IMR-90 (cell line): ENCODE data around the gene PACC1. TPM values are rescaled to one million over a fixed set of nuclear protein-coding genes. Genes with fewer than 3 reads are reported as not detected.
A peak's percentile ranks its signal among the peaks of the same experiment; 100 is the strongest.

Experiments used
- ATAC-seq: fragments of 200-7000 bp; cut with Tn5 transposase; 2 replicates; pipeline ENCODE4 v1.9.1; 2020; ENCODE audit warnings: low read depth, mild to moderate bottlenecking, moderate library complexity
- BruUV-seq: library from RNA; stranded (reverse); fragments of 400-500 nt; replicated peaks from 2 replicates; lab custom pipeline; 2021; lab: Mats Ljungman, UMichigan
- CTCF ChIA-PET: fragments of 300-600 bp; formaldehyde crosslinking; extraction: SDS; loops from one replicate; lab custom pipeline; 2021; ENCODE audit warnings: antibody characterized with exemption; lab: Yijun Ruan, JAX
- POLR2A ChIA-PET: fragments of 300-600 bp; sonication (Branson Sonifier 250); formaldehyde crosslinking; loops from one replicate; lab custom pipeline; 2022; ENCODE audit warnings: antibody characterized with exemption; ENCODE audit not compliant: unreplicated experiment; lab: Charles Lee
- DNase-seq: peaks from one replicate; pipeline ENCODE4 v3.0.0; 2013
- H2AFZ ChIP-seq: replicated peaks from 2 replicates; pipeline ENCODE3; 2013; ENCODE audit warnings: low read length, mild to moderate bottlenecking; ENCODE audit not compliant: poor library complexity
- H2AK5ac ChIP-seq: 2 replicates; pipeline ENCODE4 v1.6.1; 2013; ENCODE audit warnings: low read depth, low read length, inconsistent platforms
- H2AK9ac ChIP-seq: replicated peaks from 2 replicates; pipeline ENCODE3; 2013; ENCODE audit warnings: mild to moderate bottlenecking, low read depth, low read length, moderate library complexity; ENCODE audit not compliant: poor library complexity
- H2BK120ac ChIP-seq: 2 replicates; pipeline ENCODE4 v1.6.1; 2013; ENCODE audit warnings: low read depth, low read length, inconsistent platforms
- H2BK15ac ChIP-seq: 3 replicates; pipeline ENCODE4 v1.6.1; 2013; ENCODE audit warnings: low read depth, low read length, inconsistent platforms
- H2BK20ac ChIP-seq: 2 replicates; pipeline ENCODE4 v1.6.1; 2013; ENCODE audit warnings: low read depth, mild to moderate bottlenecking, inconsistent platforms, low read length, moderate library complexity
- H2BK5ac ChIP-seq: 2 replicates; pipeline ENCODE4 v1.6.1; 2013; ENCODE audit warnings: mild to moderate bottlenecking, low read depth, low read length, inconsistent platforms; ENCODE audit not compliant: poor library complexity, severe bottlenecking
- H3K14ac ChIP-seq: replicated peaks from 2 replicates; pipeline ENCODE4 v1.6.1; 2013; ENCODE audit warnings: low read depth, low read length, inconsistent platforms
- H3K18ac ChIP-seq: 2 replicates; pipeline ENCODE4 v1.6.1; 2013; ENCODE audit warnings: low read depth, low read length, control low read depth
- H3K23ac ChIP-seq: 2 replicates; pipeline ENCODE4 v1.6.1; 2013; ENCODE audit warnings: low read depth, low read length, inconsistent platforms
- H3K27ac ChIP-seq: 2 replicates; pipeline ENCODE4 v1.5.1; 2013; ENCODE audit warnings: mild to moderate bottlenecking, control low read depth, low read length; ENCODE audit not compliant: insufficient read depth
- H3K27me3 ChIP-seq: 2 replicates; pipeline ENCODE4 v1.6.1; 2013; ENCODE audit warnings: low read length; ENCODE audit not compliant: control insufficient read depth, insufficient read depth
- H3K36me3 ChIP-seq: 2 replicates; pipeline ENCODE4 v1.6.1; 2013; ENCODE audit warnings: low read length, mixed read lengths; ENCODE audit not compliant: control insufficient read depth, insufficient read depth
- H3K4ac ChIP-seq: 2 replicates; pipeline ENCODE4 v1.6.1; 2013; ENCODE audit warnings: low read depth, low read length, inconsistent platforms
- H3K4me1 ChIP-seq: 2 replicates; pipeline ENCODE4 v1.6.1; 2013; ENCODE audit warnings: low read length, mixed read lengths; ENCODE audit not compliant: control insufficient read depth, insufficient read depth
- H3K4me2 ChIP-seq: 2 replicates; pipeline ENCODE4 v1.6.1; 2013; ENCODE audit warnings: low read depth, mild to moderate bottlenecking, control low read depth, low read length, moderate library complexity
- H3K4me3 ChIP-seq: 2 replicates; pipeline ENCODE4 v1.5.1; 2013; ENCODE audit warnings: low read depth, mild to moderate bottlenecking, control low read depth, low read length, moderate library complexity; ENCODE audit not compliant: insufficient read depth
- H3K56ac ChIP-seq: 2 replicates; pipeline ENCODE4 v1.6.1; 2013; ENCODE audit warnings: low read length, inconsistent platforms; ENCODE audit not compliant: insufficient read depth; ENCODE audit errors: extremely low read depth
- H3K79me1 ChIP-seq, 2 experiments: 2 replicates each; pipeline ENCODE4 v1.6.1; 2013; ENCODE audit warnings: low read length in 2 of 2, inconsistent platforms in 1 of 2, low read depth in 1 of 2
- H3K9ac ChIP-seq: 2 replicates; pipeline ENCODE4 v1.6.1; 2013; ENCODE audit warnings: low read depth, low read length, control low read depth
- H3K9me1 ChIP-seq: 2 replicates; pipeline ENCODE4 v1.6.1; 2013; ENCODE audit warnings: low read length, inconsistent platforms; ENCODE audit not compliant: insufficient read depth
- H3K9me3 ChIP-seq: 2 replicates; pipeline ENCODE4 v1.6.1; 2013; ENCODE audit warnings: low read length; ENCODE audit not compliant: control insufficient read depth, insufficient read depth
- H4K20me1 ChIP-seq: 2 replicates; pipeline ENCODE4 v1.6.1; 2013; ENCODE audit warnings: low read length, inconsistent platforms; ENCODE audit not compliant: insufficient read depth
- H4K5ac ChIP-seq: 2 replicates; pipeline ENCODE4 v1.6.1; 2013; ENCODE audit warnings: mild to moderate bottlenecking, low read depth, low read length, control low read depth
- H4K8ac ChIP-seq, 2 experiments: 2 replicates each; pipeline ENCODE4 v1.6.1; 2013; ENCODE audit warnings: low read depth in 2 of 2, low read length in 2 of 2, control low read depth in 1 of 2, inconsistent platforms in 1 of 2
- H4K91ac ChIP-seq: 2 replicates; pipeline ENCODE4 v1.6.1; 2013; ENCODE audit warnings: low read depth, low read length, inconsistent platforms; ENCODE audit not compliant: insufficient read depth
- BHLHE40 ChIP-seq: fragments of 150-350 bp; IDR thresholded peaks from 2 replicates; pipeline ENCODE4 v1.6.1; 2016; ENCODE audit warnings: mild to moderate bottlenecking, low read depth, low read length
- MAFK ChIP-seq: IDR thresholded peaks from 2 replicates; pipeline ENCODE4 v1.6.1; 2012; ENCODE audit warnings: low read depth, low read length, improper control_type of control experiment
- WGBS, 2 experiments: methylation state at CpG; one replicate each; pipeline versions ENCODE4 v1.1.5 to v1.1.7; 2013; ENCODE audit warnings: missing lambda C conversion rate in 2 of 2; ENCODE audit not compliant: insufficient read length in 1 of 2; ENCODE audit errors: extremely low coverage in 2 of 2; 5-methylcytosine and 5-hydroxymethylcytosine counted together
- dilution Hi-C: fragments of 300-500 bp; cut with HindIII; formaldehyde crosslinking; loops from one replicate; pipeline ENCODE4 v1.14.3; 2018; ENCODE audit warnings: low sequenced_read_pairs; ENCODE audit not compliant: unreplicated experiment
- in situ Hi-C: fragments of 300-500 bp; cut with MboI; formaldehyde crosslinking; loops from 3 replicates; pipeline ENCODE4 v1.14.3; 2019; ENCODE audit warnings: low sequenced_read_pairs, inconsistent platforms, mixed read lengths
- intact Hi-C: fragments of 100-400 bp; cut with micrococcal nuclease; formaldehyde crosslinking; loops from 2 replicates; pipeline ENCODE4 v1.10.0; 2022
- polyA plus RNA-seq, 3 experiments: library from polyadenylated mRNA; depleted of rRNA; stranded (reverse); fragments of >200 nt; gene quantifications; 2 replicates each; pipeline ENCODE4 v1.2.3, GENCODE V29; 2012; ENCODE audit warnings: low replicate concordance in 1 of 3
- total RNA-seq: library from RNA; depleted of rRNA; stranded (reverse); fragments of >200 nt; gene quantifications from 2 replicates; pipeline ENCODE4 v1.2.3, GENCODE V29; 2012

The PACC1 gene
- total and polyA plus RNA-seq, 2 of the 4 experiments (the other 2 are of a cell fraction) = 8.6 to 13.4 TPM

DNA sequence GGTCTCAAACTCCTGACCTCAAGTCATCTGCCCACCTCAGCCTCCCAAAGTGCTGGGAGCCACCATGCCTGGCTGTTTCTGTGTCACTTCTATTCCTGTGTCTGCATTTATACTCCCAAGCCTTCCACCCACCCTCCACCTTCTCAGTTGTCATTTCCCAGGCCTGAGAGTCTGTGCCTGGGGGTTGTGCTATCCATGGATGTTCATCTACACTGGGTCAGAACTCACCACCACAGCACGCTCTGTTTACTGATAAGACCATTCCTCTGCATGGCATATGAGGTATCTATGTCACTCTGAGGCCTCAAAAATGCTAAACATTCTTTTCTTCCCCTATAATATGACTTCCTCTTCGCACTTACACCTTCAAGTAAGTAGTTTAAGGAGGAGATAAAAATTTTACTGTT lies 24.1 kb upstream of the PACC1 start:
- H2AK9ac ChIP-seq = no peak overlapping the region
- dilution Hi-C loops = no loop called here
- CTCF ChIA-PET = no interaction called here

More for the DNA sequence above, 24.1 kb upstream of the PACC1 start:
- Histone ChIP-seq H2BK5ac (no peak overlapping the region), H2BK20ac (no peak overlapping the region), H3K4ac (no peak overlapping the region), H4K91ac (no peak overlapping the region), H3K9ac (no peak overlapping the region), H4K5ac (no peak overlapping the region), H3K79me1 (peaks cover 15 to 34% of the 10 kb centered on the region in 2 experiments), H2AFZ (no peak overlapping the region), H3K9me3 (no peaks in the 10 kb centered on the region), H3K4me2 (no peak overlapping the region), H4K8ac (no peak overlapping the region), H3K56ac (no peak overlapping the region), H3K9me1 (0 out of 2 replicates have a peak, but pooled peaks cover 3% of the 10 kb centered on the region), H3K23ac (no peak overlapping the region), H3K36me3 (peaks cover 2% of the 10 kb centered on the region; the same call in 1 of the 2 replicates), H3K27me3 (no peaks in the 10 kb centered on the region), H3K4me3 (no peak overlapping the region), H3K27ac (no peak overlapping the region), H3K14ac (0 out of 2 replicates have a peak overlapping the region, but pooled peaks have one; percentile 21), H3K18ac (no peak overlapping the region), H4K20me1 (peaks cover 10% of the 10 kb centered on the region), H2BK120ac (no peak overlapping the region), H2AK5ac (no peak overlapping the region), H3K4me1 (peaks cover 4% of the 10 kb centered on the region; the same call in 1 of the 2 replicates), H2BK15ac (no peak overlapping the region)
- TF ChIP-seq MAFK (no peak), BHLHE40 (peak; percentile 69; the same call in 1 of the 2 replicates)
- no CpG with 5 or more reads among the region's 2 CpGs for WGBS, 2 experiments
- POLR2A ChIA-PET = no interaction called here
- BruUV-seq = no TSS peak
- DNase-seq (peak; percentile 47), ATAC-seq (peak; percentile 21; the same call in 1 of the 2 replicates)
- in situ Hi-C loops = no loop called here
- intact Hi-C loops = no loop called here
